PFSK-1 (cell line): ENCODE data around the gene ATP1B4.

Experiments used
- POLR2AphosphoS5 ChIP-seq: IDR thresholded peaks from 2 replicates; pipeline ENCODE4 v1.6.1; 2012; ENCODE audit warnings: low read depth, mild to moderate bottlenecking, control low read depth, low read length, moderate library complexity
- TF ChIP-seq, protein P1 (sequence below), 2 experiments: IDR thresholded peaks; 2 replicates each; pipeline versions ENCODE4 v1.6.1 to v1.8.0; 2011 to 2012; ENCODE audit warnings: low read depth in 2 of 2, low read length in 2 of 2, control low read depth in 1 of 2, inconsistent platforms in 1 of 2, mild to moderate bottlenecking in 1 of 2, moderate library complexity in 1 of 2; ENCODE audit not compliant: insufficient read depth in 1 of 2

DNA sequence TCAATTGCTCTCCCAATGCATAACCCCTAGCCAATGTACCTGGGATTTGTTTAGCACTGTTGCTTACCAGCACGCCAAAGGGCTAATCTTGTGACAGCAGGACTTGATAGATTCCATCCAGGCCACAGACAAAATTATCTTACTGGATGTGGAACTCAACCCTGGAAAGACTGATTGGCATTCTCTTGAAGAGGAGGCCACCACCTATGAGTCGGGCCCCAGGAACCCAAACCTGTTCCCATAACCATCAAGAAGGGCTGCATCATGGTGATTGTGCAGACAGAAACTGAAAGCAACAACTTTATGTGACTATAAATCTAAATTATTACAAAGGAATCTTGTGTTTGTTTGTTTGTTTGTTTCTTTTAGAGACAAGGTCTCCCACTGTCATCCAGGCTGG lies 30.8 kb upstream of the ATP1B4 start:
- no peak for TF ChIP-seq POLR2AphosphoS5
- TF ChIP-seq, protein P1, sequence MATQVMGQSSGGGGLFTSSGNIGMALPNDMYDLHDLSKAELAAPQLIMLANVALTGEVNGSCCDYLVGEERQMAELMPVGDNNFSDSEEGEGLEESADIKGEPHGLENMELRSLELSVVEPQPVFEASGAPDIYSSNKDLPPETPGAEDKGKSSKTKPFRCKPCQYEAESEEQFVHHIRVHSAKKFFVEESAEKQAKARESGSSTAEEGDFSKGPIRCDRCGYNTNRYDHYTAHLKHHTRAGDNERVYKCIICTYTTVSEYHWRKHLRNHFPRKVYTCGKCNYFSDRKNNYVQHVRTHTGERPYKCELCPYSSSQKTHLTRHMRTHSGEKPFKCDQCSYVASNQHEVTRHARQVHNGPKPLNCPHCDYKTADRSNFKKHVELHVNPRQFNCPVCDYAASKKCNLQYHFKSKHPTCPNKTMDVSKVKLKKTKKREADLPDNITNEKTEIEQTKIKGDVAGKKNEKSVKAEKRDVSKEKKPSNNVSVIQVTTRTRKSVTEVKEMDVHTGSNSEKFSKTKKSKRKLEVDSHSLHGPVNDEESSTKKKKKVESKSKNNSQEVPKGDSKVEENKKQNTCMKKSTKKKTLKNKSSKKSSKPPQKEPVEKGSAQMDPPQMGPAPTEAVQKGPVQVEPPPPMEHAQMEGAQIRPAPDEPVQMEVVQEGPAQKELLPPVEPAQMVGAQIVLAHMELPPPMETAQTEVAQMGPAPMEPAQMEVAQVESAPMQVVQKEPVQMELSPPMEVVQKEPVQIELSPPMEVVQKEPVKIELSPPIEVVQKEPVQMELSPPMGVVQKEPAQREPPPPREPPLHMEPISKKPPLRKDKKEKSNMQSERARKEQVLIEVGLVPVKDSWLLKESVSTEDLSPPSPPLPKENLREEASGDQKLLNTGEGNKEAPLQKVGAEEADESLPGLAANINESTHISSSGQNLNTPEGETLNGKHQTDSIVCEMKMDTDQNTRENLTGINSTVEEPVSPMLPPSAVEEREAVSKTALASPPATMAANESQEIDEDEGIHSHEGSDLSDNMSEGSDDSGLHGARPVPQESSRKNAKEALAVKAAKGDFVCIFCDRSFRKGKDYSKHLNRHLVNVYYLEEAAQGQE (IDR thresholded peaks at IDR 0.05; ENCODE audit: insufficient read depth in 1 of 2, low read depth in 2 of 2, low read length in 2 of 2) = no peak
